NOMO-1 (cell line): ENCODE data around the gene SH2D3A.
"Not testable (repeated sequence)": the region's sequence is repeated elsewhere in the genome, so short reads cannot be mapped to it uniquely, and the experiment has no call there.

ENCODE experiments used
- DNase-seq, 2 experiments: peaks; one replicate each; lab custom pipeline; 2025; ENCODE audit not compliant: unreplicated experiment in 2 of 2; lab: John Stamatoyannopoulos, UW

The SH2D3A gene

GRCh38 chr19:6790194-6791128 lies 23.2 kb upstream of the SH2D3A start:
- no peak for DNase-seq

GRCh38 chr19:6788896-6789295 lies 21.7 kb upstream of the SH2D3A start:
- DNase-seq, result no peak

GRCh38 chr19:6787393-6787792 lies 20.2 kb upstream of the SH2D3A start:
- DNase-seq, result no peak

GRCh38 chr19:6779206-6779605 lies 12.0 kb upstream of the SH2D3A start:
- no peak for DNase-seq

- DNase-seq, result no peak
Observed at GRCh38 chr19:6778386-6778785, 11.2 kb upstream of the SH2D3A start.

GRCh38 chr19:6777434-6777833 lies 10.2 kb upstream of the SH2D3A start:
- no peak for DNase-seq

GRCh38 chr19:6776999-6777398 lies 9.8 kb upstream of the SH2D3A start:
- DNase-seq, result no peak

- DNase-seq, result not testable (repeated sequence)
Observed at GRCh38 chr19:6776045-6776444, 8.8 kb upstream of the SH2D3A start.

GRCh38 chr19:6774821-6775707 lies 7.8 kb upstream of the SH2D3A start:
- DNase-seq, result peak in 1 of 2 experiments; percentile 17

- peak; percentile 52 to 57 for DNase-seq
Observed at GRCh38 chr19:6773323-6773931, 6.2 kb upstream of the SH2D3A start.

GRCh38 chr19:6772866-6773322 lies 5.7 kb upstream of the SH2D3A start:
- DNase-seq, result no peak

GRCh38 chr19:6772028-6772865 lies 5.0 kb upstream of the SH2D3A start, which contains the start of gene VAV1:
Gene VAV1 (plus strand): TSS chr19:6772708. CDS start chr19:6772808, 100 bp downstream.
- peak; percentile 83 to 97 for DNase-seq

- not testable (repeated sequence) for DNase-seq
Observed at GRCh38 chr19:6771648-6772027, 4.4 kb upstream of the SH2D3A start.

- DNase-seq, result peak; percentile 14 to 48
Observed at GRCh38 chr19:6769006-6769619, 1.9 kb upstream of the SH2D3A start.

- DNase-seq, result no peak
Observed at GRCh38 chr19:6768236-6768785, 1.1 kb upstream of the SH2D3A start.

- no peak for DNase-seq
Observed at GRCh38 chr19:6767081-6767356, 216 bp downstream of the SH2D3A start.

GRCh38 chr19:6766357-6767080 lies 716 bp downstream of the SH2D3A start:
- no peak for DNase-seq

GRCh38 chr19:6765738-6766356 lies 1.4 kb downstream of the SH2D3A start:
- DNase-seq, result no peak
